B cell (primary cell): ENCODE measurements around the gene UBN2. TPM values are rescaled to one million over a fixed set of nuclear protein-coding genes. Genes with fewer than 3 reads are reported as not detected.

Experiments
- ATAC-seq: fragments of 200-7000 bp; cut with Tn5 transposase; one replicate; pipeline ENCODE4 v1.10.0; 2021; ENCODE audit warnings: low read depth, mild to moderate bottlenecking, moderate number of reproducible peaks, moderate library complexity
- CTCF ChIA-PET: fragments of 350-600 bp; sonication (Branson Sonifier 250); formaldehyde crosslinking; loops from one replicate; lab custom pipeline; 2021; ENCODE audit warnings: antibody characterized with exemption, inconsistent platforms; lab: Charles Lee
- POLR2A ChIA-PET: fragments of 350-600 bp; sonication (Branson Sonifier 250); formaldehyde crosslinking; loops from one replicate; lab custom pipeline; 2021; ENCODE audit warnings: antibody characterized with exemption; lab: Charles Lee
- DNase-seq: peaks from one replicate; pipeline ENCODE4 v3.0.0; 2013
- H2AFZ ChIP-seq: 2 replicates; pipeline ENCODE4 v1.6.1; 2012; ENCODE audit warnings: mild to moderate bottlenecking, low read depth, low read length; ENCODE audit not compliant: insufficient read depth, poor library complexity, severe bottlenecking
- H3K27ac ChIP-seq, 2 donors: 1 replicate in 1 of 2; 2 replicates in 1 of 2; pipeline ENCODE4 v1.5.1; 2012 to 2013; ENCODE audit warnings: low read length in 2 of 2, mild to moderate bottlenecking in 2 of 2, moderate library complexity in 1 of 2
- H3K27me3 ChIP-seq, 4 experiments: fragments of 200-600 bp in 1 of 4; sonication (generic) in 1 of 4; replicated peaks in 1 of 4; 1 replicate in 2 of 4; 2 replicates in 2 of 4; pipeline versions ENCODE4 v1.6.1 to v1.7.0; 2013 to 2016; ENCODE audit warnings: low read length in 3 of 4, mild to moderate bottlenecking in 2 of 4, mixed read lengths in 1 of 4, moderate library complexity in 1 of 4; ENCODE audit not compliant: insufficient read depth in 4 of 4, control insufficient read depth in 3 of 4; ENCODE audit errors: control extremely low read depth in 1 of 4
- H3K36me3 ChIP-seq, 2 experiments: replicated peaks in 1 of 2; 1 replicate in 1 of 2; 2 replicates in 1 of 2; pipeline versions ENCODE4 v1.6.1 to v1.7.1; 2013; ENCODE audit warnings: low read length in 1 of 2; ENCODE audit not compliant: insufficient read depth in 2 of 2, control insufficient read depth in 1 of 2; ENCODE audit errors: control extremely low read depth in 1 of 2, extremely low read depth in 1 of 2
- H3K4me1 ChIP-seq, 2 donors: fragments of 200-600 bp in 1 of 2; sonication (generic) in 1 of 2; 1 replicate in 1 of 2; 2 replicates in 1 of 2; pipeline versions ENCODE4 v1.5.1 to v1.6.1; 2013 to 2017; ENCODE audit warnings: low read length in 2 of 2; ENCODE audit not compliant: control insufficient read depth in 2 of 2, insufficient read depth in 2 of 2
- H3K4me2 ChIP-seq: replicated peaks from 2 replicates; pipeline ENCODE3; 2012; ENCODE audit warnings: mild to moderate bottlenecking, low read depth, low read length; ENCODE audit not compliant: poor library complexity, severe bottlenecking
- H3K4me3 ChIP-seq, 5 experiments: fragments of 200-600 bp in 1 of 5; sonication (generic) in 1 of 5; 1 replicate in 3 of 5; 2 replicates in 2 of 5; pipeline versions ENCODE4 v1.5.1 to v1.7.0; 2011 to 2016; ENCODE audit warnings: low read length in 4 of 5, mild to moderate bottlenecking in 4 of 5, low read depth in 2 of 5, control low read depth in 1 of 5, moderate library complexity in 1 of 5; ENCODE audit not compliant: insufficient read depth in 1 of 5; ENCODE audit errors: control extremely low read depth in 1 of 5, extremely low read depth in 1 of 5
- H3K79me2 ChIP-seq: fragments of 200-600 bp; sonication (generic); one replicate; pipeline ENCODE4 v1.6.0; 2016; ENCODE audit warnings: low read length; ENCODE audit not compliant: control insufficient read depth, insufficient read depth
- H3K9ac ChIP-seq: fragments of 200-600 bp; sonication (generic); 2 replicates; pipeline ENCODE4 v1.6.1; 2017; ENCODE audit warnings: mild to moderate bottlenecking, low read length, moderate library complexity
- H3K9me3 ChIP-seq, 3 donors: one replicate each; pipeline versions ENCODE4 v1.6.1 to v1.7.1; 2013; ENCODE audit warnings: low read length in 2 of 3; ENCODE audit not compliant: control insufficient read depth in 2 of 3, insufficient read depth in 1 of 3; ENCODE audit errors: control extremely low read depth in 1 of 3
- H4K20me1 ChIP-seq: 2 replicates; pipeline ENCODE4 v1.6.0; 2012; ENCODE audit warnings: mild to moderate bottlenecking, low read length; ENCODE audit not compliant: insufficient read depth, control insufficient read depth, poor library complexity, severe bottlenecking
- H3K27ac Mint-ChIP-seq: one replicate; pipeline ENCODE4 v1.8.0; 2021; ENCODE audit warnings: mixed read lengths
- H3K27me3 Mint-ChIP-seq: one replicate; pipeline ENCODE4 v1.8.0; 2021; ENCODE audit warnings: mixed read lengths
- H3K4me1 Mint-ChIP-seq: one replicate; pipeline ENCODE4 v1.8.0; 2021; ENCODE audit warnings: mixed read lengths
- H3K4me3 Mint-ChIP-seq: one replicate; pipeline ENCODE4 v1.8.0; 2021; ENCODE audit warnings: mixed read lengths
- H3K9me3 Mint-ChIP-seq: one replicate; pipeline ENCODE4 v1.8.0; 2022; ENCODE audit warnings: mixed read lengths; ENCODE audit not compliant: insufficient read depth
- CTCF ChIP-seq: fragments of 200-600 bp; IDR thresholded peaks from one replicate; pipeline ENCODE4 v1.8.0; 2022; ENCODE audit warnings: antibody characterized with exemption, mild to moderate bottlenecking
- EZH2 ChIP-seq: IDR thresholded peaks from 2 replicates; pipeline ENCODE4 v1.6.1; 2012; ENCODE audit warnings: borderline replicate concordance, low read depth, mild to moderate bottlenecking, moderate library complexity, low read length; ENCODE audit not compliant: insufficient read depth, poor library complexity, severe bottlenecking
- WGBS: methylation state at CpG from one replicate; pipeline ENCODE4 v1.1.5; 2013; ENCODE audit warnings: missing lambda C conversion rate; ENCODE audit not compliant: insufficient coverage; 5-methylcytosine and 5-hydroxymethylcytosine counted together
- intact Hi-C: fragments of 100-400 bp; cut with micrococcal nuclease; formaldehyde crosslinking; loops from one replicate; pipeline ENCODE4 v1.10.0; 2022
- polyA plus RNA-seq: library from polyadenylated mRNA; depleted of rRNA; stranded (reverse); fragments of >200 nt; gene quantifications from 2 replicates; pipeline ENCODE4 v1.2.3, GENCODE V29; 2012
- total RNA-seq, 2 donors: library from RNA; stranded (reverse); fragments of 120-200 nt in 1 of 2; gene quantifications; 1 replicate in 1 of 2; 2 replicates in 1 of 2; pipeline versions ENCODE4 v1.2.3 to v1.2.4, GENCODE V29; 2013 to 2022

The UBN2 gene
- total and polyA plus RNA-seq, 2 donors (not counting 1 experiment from before 2014, with no cell fraction given): 2.4 to 33.4 TPM

GRCh38 chr7:139334399-139335150 lies 103.5 kb downstream of the UBN2 start:
- intact Hi-C loops: no loop called here
- H3K9me3 Mint-ChIP-seq: peaks cover 2% of the 10 kb centered on the region

More at GRCh38 chr7:139334399-139335150, 103.5 kb downstream of the UBN2 start:
- H3K27me3 Mint-ChIP-seq: peaks cover 5% of the 10 kb centered on the region
- DNase-seq (no peak), ATAC-seq (no peak)
- WGBS: 100% methylated on average over 2 of the region's 4 CpGs
- ChIA-PET POLR2A (no interaction called here), CTCF (no interaction called here)
- Histone ChIP-seq H3K27me3 (no peaks in the 10 kb centered on the region), H4K20me1 (no peaks in the 10 kb centered on the region), H3K9ac (no peak overlapping the region), H3K27ac (no peak overlapping the region), H3K36me3 (no peaks in the 10 kb centered on the region), H3K4me3 (no peak overlapping the region), H3K79me2 (no peaks in the 10 kb centered on the region), H3K4me2 (no peak overlapping the region), H3K4me1 (no peaks in the 10 kb centered on the region), H2AFZ (no peak overlapping the region), H3K9me3 (peaks cover 0 to 2% (median 0%) of the 10 kb centered on the region in 3 donors)
- TF ChIP-seq CTCF: no peak
- TF ChIP-seq EZH2: no peak
- H3K4me3 Mint-ChIP-seq: no peak overlapping the region
- peaks cover 9% of the 10 kb centered on the region for H3K4me1 Mint-ChIP-seq
- no peak overlapping the region for H3K27ac Mint-ChIP-seq
